ENCODE measurements around the gene LDOC1.
"Not testable (repeated sequence)": the region's sequence is repeated elsewhere in the genome, so short reads cannot be mapped to it uniquely, and the experiment has no call there.

The LDOC1 gene

DNA sequence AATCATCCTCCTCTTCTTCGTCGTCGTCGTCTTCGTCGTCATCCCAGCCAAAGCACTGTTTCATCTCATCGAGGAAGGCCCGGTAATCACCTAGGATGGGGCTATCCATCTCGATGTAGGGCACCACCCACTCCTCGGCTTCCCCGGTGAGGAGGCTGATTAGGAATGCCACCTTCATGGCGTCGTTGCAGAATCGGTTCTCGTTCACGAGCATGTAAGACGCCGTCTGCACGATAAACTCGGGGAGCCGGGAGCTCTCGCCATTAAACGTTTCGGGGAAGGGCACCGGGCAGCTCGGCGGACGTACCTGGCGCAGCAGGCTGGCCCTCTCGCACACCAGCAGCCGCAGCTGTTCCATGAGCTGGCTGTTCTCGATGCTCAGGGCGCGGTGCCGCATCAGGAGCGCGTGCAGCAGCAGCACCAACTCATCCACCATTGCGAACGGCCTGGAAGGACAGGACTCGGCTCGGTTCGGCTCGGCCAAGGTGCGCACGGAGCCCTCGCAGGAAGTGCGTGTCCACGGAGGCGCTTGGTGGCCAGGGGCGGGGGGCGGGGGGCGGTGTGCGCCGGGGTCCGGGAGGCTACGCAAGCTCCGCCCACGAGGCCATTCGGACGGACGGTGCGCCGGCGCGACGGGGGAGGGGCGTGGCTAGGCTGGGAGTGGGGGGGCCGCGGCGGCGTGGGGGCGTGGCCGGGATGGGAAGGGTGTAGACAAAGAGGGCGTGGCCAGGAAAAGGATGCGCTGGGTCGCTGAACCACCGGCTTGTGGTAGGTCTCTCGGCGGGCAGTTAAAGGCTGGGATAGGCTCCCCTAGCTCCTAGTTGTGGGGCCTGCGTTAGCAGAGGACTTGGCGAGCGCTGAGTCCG is at the start of gene LDOC1:
Gene LDOC1, minus strand, starts transcription at position 544 of the 866 bp plus-strand sequence. Its CDS starts 108 bp downstream, at position 436.
- peak; percentile 44 for DNase-seq (ENCODE audit: low spot score)

DNA sequence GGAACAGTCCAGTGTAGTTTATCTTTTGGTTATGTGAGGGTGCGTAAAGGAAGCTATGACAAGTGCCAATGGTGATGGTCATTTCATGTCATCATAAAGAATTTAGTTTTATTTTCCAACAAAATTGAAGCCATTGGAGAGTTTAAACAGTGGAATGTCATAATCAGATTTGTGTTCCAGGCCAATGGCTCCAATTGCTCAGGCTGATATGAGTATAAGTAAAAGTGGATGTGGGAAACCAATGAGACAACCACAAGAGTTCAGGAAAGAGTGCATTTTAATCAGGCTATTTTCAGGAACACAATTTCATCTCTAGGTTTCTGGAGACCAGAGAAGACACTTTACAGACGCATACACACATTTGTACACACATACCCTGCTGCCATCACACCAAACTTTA is 44.7 kb upstream of the LDOC1 start:
- DNase-seq (ENCODE audit: low spot score): no peak

DNA sequence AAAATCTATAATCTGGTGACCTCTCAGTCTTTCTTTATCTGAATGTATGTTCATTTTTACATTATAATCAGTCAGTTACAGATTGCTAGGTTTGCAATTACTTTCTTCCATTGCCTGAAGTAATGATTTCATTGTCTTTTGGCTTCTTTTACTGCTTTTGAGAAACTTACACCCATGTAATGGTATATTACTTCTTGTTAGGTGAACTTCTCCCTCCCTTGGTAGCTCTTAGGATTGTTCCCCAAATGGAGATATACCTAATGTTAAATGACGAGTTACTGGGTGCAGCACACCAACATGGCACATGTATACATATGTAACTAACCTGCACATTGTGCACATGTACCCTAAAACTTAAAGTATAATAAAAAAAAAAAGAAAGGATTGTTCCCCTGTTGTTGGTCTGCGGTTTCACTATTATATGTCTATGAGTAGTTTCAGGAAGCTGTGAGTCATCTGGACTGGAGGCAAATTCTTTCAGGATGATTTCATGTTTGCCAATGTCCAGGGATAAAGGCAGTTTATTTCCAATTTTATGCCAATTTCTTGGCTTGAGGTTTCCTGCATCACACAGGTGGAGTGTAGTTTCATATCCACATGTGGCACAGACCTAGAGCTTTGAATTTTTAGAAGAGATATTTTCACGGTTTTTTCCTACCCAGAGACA is 43.5 kb upstream of the LDOC1 start:
- DNase-seq (ENCODE audit: low spot score): peak; percentile 59

DNA sequence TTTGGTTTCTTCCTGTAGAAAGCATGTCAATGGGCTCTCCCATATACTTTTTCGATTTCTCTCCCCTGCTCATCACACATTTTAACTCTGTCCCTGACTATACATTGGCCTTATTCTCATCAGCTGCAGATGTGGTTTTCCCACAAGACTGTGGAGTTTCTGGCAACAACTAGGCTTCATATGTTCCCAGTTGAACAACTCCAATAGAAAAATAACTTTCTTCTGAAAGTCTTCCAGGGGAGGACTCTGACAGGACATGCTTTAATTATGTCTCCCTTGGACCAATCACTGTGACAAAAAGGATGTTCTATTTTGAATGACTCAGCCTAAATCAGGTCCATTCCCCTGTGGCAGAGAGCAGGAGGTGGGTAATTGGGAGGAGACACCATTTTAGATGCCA is 37.3 kb upstream of the LDOC1 start:
- no peak for DNase-seq (ENCODE audit: low spot score)

DNA sequence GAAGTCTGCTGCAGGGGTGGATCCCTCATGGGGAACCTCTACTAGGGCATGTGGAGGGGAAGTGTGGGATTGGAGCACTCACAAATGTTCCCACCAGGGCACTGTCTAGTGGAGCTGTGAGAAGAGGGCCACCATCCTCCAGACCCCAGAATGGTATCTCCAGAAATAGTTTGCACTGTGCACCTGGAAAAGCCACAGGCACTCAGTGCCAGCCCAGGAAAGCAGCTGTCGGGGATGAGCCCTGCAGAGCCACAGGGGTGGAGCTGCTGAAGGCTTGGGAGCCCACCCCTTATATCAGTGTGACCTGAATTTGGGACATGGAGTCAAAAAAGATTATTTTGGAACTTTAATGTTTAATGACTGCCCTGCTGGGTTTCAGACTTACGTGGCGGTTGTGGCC is 25.0 kb upstream of the LDOC1 start:
- DNase-seq (ENCODE audit: low spot score): no peak

DNA sequence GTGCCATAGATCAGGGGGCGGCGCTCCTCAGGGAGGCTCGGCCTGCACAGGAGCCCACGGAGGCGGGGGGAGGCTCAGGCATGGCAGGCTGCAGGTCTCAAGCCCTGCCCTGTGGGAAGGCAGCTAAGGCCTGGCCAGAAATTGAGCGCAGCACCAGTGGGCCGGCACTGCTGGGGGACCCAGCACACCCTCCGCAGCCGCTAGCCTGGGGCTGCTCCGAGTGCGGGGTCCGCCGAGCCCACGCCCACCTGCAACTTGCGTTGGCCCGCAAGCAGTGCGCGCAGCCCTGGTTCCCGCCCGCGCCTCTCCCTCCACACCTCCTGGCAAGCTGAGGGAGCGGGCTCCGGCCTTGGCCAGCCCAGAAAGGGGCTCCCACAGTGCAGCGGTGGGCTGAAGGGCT is 11.6 kb upstream of the LDOC1 start:
- DNase-seq (ENCODE audit: low spot score): not testable (repeated sequence)

DNA sequence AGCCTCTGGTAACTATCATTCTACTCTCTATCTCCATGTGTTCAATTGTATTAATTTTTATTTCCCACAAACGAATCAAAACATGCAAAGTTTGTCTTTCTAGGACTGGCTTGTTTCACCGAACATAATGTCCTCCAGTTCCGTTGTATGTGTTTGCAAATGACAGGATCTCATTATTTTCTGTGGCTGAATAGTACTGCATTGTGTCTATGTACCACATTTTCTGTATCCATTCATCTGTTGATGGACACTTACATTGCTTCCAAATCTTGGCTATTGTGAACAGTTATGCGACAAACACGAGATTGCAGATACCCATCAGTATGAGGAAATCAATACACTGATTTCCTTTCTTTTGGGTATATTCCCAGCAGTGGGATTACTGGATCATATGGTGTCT is 8.4 kb upstream of the LDOC1 start:
- no peak for DNase-seq (ENCODE audit: low spot score)

DNA sequence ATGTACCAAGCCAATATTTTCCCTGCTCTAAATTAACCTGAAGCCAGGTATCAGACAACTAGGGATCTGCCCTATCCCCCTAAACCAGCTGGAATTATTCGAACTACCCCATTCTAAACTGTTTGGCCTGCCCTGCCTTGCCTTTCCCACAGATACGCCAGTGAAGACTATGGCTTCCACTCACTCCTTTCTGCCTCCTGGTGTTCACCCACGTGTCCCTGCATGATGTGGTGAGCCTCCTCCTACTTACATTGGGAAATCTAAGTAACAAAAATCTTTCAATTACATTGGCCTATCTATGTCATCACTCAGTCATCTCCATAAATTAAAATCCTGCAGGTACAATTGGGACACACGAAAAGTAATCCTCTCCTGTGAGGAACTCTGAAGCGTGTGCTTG is 6.1 kb upstream of the LDOC1 start:
- no peak for DNase-seq (ENCODE audit: low spot score)

DNA sequence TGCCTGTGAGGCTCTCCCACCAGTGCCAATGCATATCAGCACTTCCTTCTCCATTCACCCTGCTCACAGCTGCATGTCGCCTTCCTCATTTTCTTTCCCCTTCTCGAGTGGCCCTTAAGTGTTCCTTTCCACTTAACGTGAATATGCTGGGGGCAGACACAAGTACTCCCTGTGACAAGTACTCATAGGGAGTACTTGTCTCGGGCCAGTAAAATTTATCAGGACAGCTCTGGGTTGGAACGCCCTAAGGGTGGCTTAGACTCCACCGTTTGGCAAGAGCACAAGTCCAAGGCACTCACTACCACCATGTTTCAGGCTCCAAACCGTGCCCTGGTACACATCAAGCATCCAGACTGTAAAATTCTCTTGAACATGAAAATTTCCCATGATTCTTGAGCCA is 3.9 kb upstream of the LDOC1 start:
- no peak for DNase-seq (ENCODE audit: low spot score)

DNA sequence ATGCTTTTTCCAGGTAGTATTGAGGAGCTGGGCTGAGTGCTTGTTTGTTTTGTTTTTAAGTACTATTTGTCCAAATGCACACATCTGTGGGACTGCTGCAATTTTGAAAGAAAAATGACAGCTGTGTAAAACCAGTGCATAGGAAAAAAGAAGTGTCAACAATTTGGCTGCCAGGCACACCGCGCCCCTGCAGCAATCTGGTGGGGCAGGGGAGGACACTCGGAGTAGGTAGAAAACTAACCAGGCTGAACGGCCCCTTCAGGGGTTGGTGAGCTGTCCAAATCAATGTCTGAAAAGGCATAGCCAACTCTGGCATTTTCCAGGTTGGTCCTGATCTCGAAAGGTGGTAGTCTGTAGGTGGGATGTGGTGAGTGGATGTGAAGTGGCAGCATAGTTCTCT is 1.1 kb downstream of the LDOC1 start:
- DNase-seq (ENCODE audit: low spot score): no peak

DNA sequence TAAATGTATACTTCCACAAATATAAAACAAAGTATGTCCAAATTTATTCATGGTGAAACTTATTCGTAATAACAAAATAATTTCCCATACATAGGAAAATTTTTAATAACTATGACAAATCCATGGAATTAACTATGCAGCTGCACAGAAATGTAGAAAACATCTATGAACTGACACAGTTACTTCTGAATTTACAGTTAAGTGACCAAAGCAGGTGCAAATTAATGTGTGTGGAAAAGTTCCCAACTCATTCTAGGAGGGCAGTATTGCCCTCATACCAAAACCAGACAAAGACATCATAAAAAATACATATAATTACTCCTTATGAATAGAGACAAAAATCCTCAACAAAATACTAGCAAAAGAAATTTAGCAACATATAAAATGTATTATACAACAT is 12.5 kb downstream of the LDOC1 start:
- no peak for DNase-seq (ENCODE audit: low spot score)

DNA sequence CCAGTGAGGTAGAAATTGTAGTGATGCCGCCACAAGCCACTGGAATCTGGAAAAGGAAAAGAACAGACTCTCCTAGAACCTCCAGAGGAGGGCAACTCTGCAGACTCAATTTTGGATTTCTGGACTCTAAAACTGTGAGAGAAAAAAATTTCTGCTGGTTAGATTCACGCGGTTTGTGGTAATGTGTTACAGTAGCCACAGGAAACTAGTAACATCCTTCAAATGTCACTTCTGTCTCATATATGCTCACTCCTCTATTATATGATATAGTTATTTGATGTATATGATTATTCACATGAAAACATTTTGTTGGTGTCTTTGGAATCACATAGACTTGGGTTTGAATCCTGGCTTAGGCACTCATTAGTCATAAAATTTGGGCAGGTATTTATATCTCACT is 18.8 kb downstream of the LDOC1 start:
- DNase-seq (ENCODE audit: low spot score): no peak

DNA sequence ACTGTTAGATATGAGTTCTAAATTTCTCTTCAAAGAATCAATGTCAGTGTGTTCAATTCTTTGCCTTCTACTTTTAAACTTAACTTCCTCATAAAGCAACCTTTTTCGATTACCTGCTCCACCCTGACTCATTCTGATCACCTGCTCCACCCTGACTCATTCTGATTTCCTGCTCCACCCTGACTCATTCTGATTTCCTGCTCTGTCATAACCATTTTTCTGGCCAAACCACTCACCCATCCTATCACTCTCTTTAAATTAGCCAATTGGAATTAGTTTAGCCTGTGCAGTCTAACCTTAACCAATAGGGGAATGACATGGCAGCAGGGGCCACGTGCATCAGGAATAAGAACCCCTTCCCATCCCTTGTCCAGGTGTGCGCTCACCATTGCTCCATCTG is 21.7 kb downstream of the LDOC1 start:
- not testable (repeated sequence) for DNase-seq (ENCODE audit: low spot score)

DNA sequence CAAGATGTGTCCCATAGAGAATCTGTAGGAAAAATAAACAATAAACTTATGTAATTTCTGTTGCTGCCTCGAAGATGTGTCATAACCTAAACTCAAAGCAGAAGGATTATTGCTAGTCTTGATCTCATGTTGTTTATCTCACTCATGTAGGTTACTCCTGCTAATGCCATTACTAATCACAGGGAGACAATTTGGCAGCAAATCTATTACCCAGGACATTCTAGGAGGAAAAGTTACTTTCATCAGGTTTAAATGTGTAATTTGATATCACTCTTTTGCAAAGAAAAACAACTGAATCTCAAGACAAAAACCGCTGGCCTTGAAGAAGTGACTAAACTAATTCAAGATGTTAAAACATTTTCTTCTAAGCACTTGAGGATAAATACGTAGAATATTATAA is 34.0 kb downstream of the LDOC1 start:
- DNase-seq (ENCODE audit: low spot score): no peak

DNA sequence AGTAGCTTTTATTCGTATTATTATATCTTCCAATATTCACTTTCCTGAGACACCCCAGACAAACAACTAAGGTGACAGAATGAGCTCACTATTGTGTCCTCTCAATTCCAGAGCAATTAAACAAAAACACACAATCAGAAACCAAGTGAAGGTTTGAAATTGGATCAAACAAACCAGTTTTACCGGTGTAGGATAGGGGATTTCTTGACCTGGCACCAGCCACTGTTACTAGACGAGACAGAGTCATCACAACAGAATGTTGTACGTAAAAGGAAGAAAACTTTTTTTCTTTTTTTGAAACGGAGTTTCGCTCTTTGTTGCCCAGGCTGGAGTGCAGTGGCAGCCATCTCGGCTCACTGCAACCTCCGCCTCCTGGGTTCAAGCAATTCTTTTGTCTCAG is 43.7 kb downstream of the LDOC1 start:
- DNase-seq (ENCODE audit: low spot score): no peak

DNA sequence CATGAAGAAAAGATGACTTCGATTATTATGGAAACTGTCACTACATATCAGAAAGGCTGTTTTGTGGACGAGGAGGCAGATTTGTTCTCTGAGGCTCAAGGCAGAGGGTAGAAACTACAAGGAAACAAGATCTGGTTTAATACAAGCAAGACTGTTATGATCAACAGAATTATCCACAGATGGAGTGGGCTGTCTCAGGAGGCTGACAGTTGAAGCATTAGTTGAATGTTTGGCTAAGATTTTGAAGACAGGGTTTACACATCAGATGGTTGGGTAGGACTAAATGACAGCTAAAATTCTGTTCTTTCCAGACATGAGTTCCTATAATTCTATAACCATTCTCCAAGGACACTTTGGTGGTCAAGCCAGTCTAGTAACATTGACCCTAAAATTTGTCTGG is 49.8 kb downstream of the LDOC1 start:
- DNase-seq (ENCODE audit: low spot score): no peak
